ENCODE measurements around the gene CLHC1.
"Not testable (repeated sequence)": the region's sequence is repeated elsewhere in the genome, so short reads cannot be mapped to it uniquely, and the experiment has no call there.

Gene CLHC1

GRCh38 chr2:55231546-55232083, 478 bp downstream of the CLHC1 start:
- no peak for DNase-seq

- no peak for DNase-seq
These were observed 1.5 kb downstream of the CLHC1 start for GRCh38 chr2:55230551-55230950.

- no peak for DNase-seq
These were observed 2.9 kb downstream of the CLHC1 start for GRCh38 chr2:55229221-55229620.

- DNase-seq: no peak
These were observed 3.9 kb downstream of the CLHC1 start for GRCh38 chr2:55228226-55228563.

- not testable (repeated sequence) for DNase-seq
These were observed 4.5 kb downstream of the CLHC1 start for GRCh38 chr2:55227437-55228225.

- DNase-seq: no peak
These were observed 6.5 kb downstream of the CLHC1 start for GRCh38 chr2:55225481-55226020.

GRCh38 chr2:55224761-55225261, 7.3 kb downstream of the CLHC1 start:
- DNase-seq: no peak

GRCh38 chr2:55223958-55224760, 7.9 kb downstream of the CLHC1 start:
- no peak for DNase-seq

GRCh38 chr2:55213822-55214221, 18.3 kb downstream of the CLHC1 start:
- DNase-seq: no peak

- no peak for DNase-seq
These were observed 27.1 kb downstream of the CLHC1 start for GRCh38 chr2:55204950-55205349.

- no peak for DNase-seq
These were observed 27.6 kb downstream of the CLHC1 start for GRCh38 chr2:55204536-55204935.

GRCh38 chr2:55200416-55200815, 31.7 kb downstream of the CLHC1 start:
- no peak for DNase-seq

- no peak for DNase-seq
These were observed 35.6 kb downstream of the CLHC1 start for GRCh38 chr2:55196526-55196925.

- DNase-seq: not testable (repeated sequence)
These were observed 40.2 kb downstream of the CLHC1 start for GRCh38 chr2:55191888-55192287.

GRCh38 chr2:55186837-55187236, 45.3 kb downstream of the CLHC1 start:
- not testable (repeated sequence) for DNase-seq

GRCh38 chr2:55180374-55180773, 51.7 kb downstream of the CLHC1 start:
- DNase-seq: no peak

- DNase-seq: no peak
These were observed 56.0 kb downstream of the CLHC1 start for GRCh38 chr2:55176094-55176415.

- DNase-seq: peak; percentile 9
These were observed 56.6 kb downstream of the CLHC1 start for GRCh38 chr2:55175254-55176093.

- DNase-seq: no peak
These were observed 58.5 kb downstream of the CLHC1 start for GRCh38 chr2:55173438-55174054.

GRCh38 chr2:55169915-55170314, 62.2 kb downstream of the CLHC1 start:
- DNase-seq: no peak

GRCh38 chr2:55169359-55169758, 62.7 kb downstream of the CLHC1 start:
- DNase-seq: no peak
